ENCODE measurements around the gene BIRC7. TPM values are rescaled to one million over a fixed set of nuclear protein-coding genes. Genes with fewer than 3 reads are reported as not detected.

The BIRC7 gene
- total RNA-seq, 1 donor from 2014 or later, result not detected

DNA sequence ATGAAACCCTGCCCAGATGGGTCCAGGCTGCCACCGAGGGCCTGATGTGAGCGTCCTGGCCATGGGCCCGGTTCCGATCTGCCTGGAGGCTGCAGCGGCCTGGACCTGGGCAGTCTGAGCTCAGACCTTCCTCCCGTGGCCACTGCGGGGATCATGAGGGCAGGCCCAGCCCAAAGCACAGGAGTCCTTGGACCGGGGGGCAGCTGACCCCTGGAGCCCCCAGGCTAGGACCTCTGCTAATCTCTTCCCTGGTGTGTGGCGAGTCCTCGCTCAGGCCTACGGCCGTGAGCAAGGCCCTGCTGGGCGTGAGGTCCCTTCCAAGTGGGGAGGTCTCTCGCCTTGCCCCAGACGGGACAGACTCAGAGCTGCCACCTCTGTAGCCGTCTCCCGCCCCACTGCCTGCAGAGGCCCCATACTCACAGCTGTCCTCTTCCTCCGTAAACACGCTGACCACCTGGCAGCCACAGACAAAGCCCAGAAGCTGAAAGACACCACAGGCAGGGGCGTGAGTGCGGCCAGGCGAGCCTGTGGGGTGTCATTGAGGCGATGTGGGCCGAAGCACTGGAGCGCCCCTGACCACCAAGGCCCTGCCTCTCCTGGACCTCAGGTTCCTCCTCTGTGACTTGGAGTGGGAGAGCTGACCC lies 8.0 kb downstream of the BIRC7 start:
- no peaks in the 10 kb centered on the region for H3K36me3 Mint-ChIP-seq (ENCODE audit: low read depth)
- ATAC-seq (ENCODE audit: low read depth) (no peak), DNase-seq (no peak)
- H3K9me3 Mint-ChIP-seq, result no peaks in the 10 kb centered on the region
- intact Hi-C loops (cut with micrococcal nuclease), result no loop called here
- ChIA-PET CTCF (no interaction called here), POLR2A (no interaction called here)
- H3K4me1 Mint-ChIP-seq, result no peaks in the 10 kb centered on the region
- H3K27me3 Mint-ChIP-seq, result peaks cover 21% of the 10 kb centered on the region
- no peak for TF ChIP-seq CTCF (IDR thresholded peaks at IDR 0.05)
- no peak overlapping the region for H3K27ac Mint-ChIP-seq
- no peak overlapping the region for H3K4me3 Mint-ChIP-seq

- CTCF ChIA-PET, result no interaction called here
These were observed 8.8 kb downstream of the BIRC7 start for GRCh38 chr20:63244468-63244867.

DNA sequence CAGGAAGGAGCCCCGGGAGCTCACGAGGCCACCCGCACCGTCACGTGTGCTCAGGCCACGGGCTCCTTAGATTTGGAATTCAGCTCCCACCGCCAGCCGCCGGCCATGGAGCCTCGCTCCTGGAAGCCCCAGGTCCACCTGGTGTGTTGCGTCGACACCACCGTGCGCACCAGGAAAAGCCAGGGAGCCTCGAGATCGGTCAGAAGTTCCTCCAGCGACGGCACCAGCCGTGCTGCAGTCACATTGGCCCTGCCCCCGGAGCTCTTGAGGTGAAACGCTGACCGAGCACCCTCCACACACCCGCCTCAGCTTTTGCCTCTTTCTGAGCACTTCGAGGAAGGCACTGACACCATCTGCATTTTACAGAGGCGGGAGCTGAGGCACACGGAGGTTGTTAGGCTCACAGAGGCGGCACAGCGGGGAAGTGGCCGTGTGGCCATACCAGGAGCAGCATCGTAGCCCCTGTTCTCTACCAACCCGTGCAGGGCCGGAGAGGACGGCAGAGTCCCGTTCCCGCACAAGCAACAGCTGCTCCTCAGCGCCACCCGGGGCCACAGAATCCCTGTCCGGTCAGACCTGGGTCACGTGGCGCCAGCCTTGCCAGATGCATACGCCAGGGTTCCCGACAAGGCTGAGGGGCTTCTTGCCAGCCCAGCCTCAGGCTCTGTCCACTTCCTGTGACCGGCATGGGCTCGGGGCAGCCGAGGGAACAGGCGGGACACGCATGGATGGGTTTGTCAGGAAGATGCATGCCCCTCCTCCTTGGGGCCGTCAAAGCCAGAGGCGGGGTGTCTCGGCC lies 11.0 kb downstream of the BIRC7 start:
- no peak for DNase-seq
- H3K9me3 Mint-ChIP-seq, result no peaks in the 10 kb centered on the region
- TF ChIP-seq CTCF (IDR thresholded peaks at IDR 0.05), result no peak
- intact Hi-C loops (cut with micrococcal nuclease), result no loop called here
- H3K4me1 Mint-ChIP-seq, result peaks cover 2% of the 10 kb centered on the region
- POLR2A ChIA-PET, result no interaction called here
- ATAC-seq (ENCODE audit: low read depth), result no peak
- no peaks in the 10 kb centered on the region for H3K36me3 Mint-ChIP-seq (ENCODE audit: low read depth)
- peaks cover 38% of the 10 kb centered on the region for H3K27me3 Mint-ChIP-seq
- CTCF ChIA-PET, result no interaction called here
- no peak overlapping the region for H3K4me3 Mint-ChIP-seq
- H3K27ac Mint-ChIP-seq, result no peak overlapping the region

More at GRCh38 chr20:63244468-63244867, 8.8 kb downstream of the BIRC7 start:
- intact Hi-C loops (cut with micrococcal nuclease), result no loop called here
- ATAC-seq (ENCODE audit: low read depth) (no peak), DNase-seq (no peak)
- H3K27me3 Mint-ChIP-seq, result peaks cover 28% of the 10 kb centered on the region
- H3K36me3 Mint-ChIP-seq (ENCODE audit: low read depth), result no peaks in the 10 kb centered on the region
- TF ChIP-seq CTCF (IDR thresholded peaks at IDR 0.05), result no peak
- no peaks in the 10 kb centered on the region for H3K4me1 Mint-ChIP-seq
- H3K9me3 Mint-ChIP-seq, result no peaks in the 10 kb centered on the region
- H3K27ac Mint-ChIP-seq, result no peak overlapping the region
- POLR2A ChIA-PET, result no interaction called here
- no peak overlapping the region for H3K4me3 Mint-ChIP-seq

DNA sequence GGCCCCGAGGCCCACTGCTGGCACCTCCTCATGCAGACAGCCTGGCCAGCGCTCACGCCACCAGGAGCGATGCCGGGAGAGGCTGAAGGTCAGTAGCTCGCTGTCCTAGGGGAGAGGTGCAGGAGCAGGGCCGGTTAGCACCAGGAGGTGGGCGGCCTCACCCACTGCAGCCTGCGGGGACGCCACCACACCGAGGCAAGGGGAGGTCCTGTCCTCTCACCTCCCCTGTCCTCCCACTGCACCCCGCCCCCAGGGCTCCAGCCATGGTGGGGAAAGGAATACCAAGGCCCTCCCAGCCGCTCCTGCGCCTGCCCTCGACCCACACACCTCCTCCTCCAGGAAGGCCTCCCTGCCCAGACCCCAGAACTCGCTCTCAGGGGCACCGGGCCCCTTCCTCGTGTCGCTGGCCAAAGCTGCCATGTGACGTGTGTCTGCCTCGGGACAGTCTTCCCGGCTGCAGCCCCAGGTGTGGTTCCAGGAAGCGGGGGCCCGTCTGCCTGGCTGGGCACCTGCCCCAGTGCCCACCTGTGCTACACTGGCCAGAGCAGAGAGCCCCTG lies 12.0 kb downstream of the BIRC7 start:
- ATAC-seq (ENCODE audit: low read depth) (no peak), DNase-seq (no peak)
- Mint-ChIP-seq H3K4me1 (peaks cover 3% of the 10 kb centered on the region), H3K27me3 (peaks cover 35% of the 10 kb centered on the region), H3K36me3 (ENCODE audit: low read depth) (no peaks in the 10 kb centered on the region), H3K9me3 (no peaks in the 10 kb centered on the region), H3K27ac (no peak overlapping the region), H3K4me3 (no peak overlapping the region)
- no peak for TF ChIP-seq CTCF (IDR thresholded peaks at IDR 0.05)
- CTCF ChIA-PET, result no interaction called here
- POLR2A ChIA-PET, result no interaction called here
- intact Hi-C loops (cut with micrococcal nuclease), result no loop called here

DNA sequence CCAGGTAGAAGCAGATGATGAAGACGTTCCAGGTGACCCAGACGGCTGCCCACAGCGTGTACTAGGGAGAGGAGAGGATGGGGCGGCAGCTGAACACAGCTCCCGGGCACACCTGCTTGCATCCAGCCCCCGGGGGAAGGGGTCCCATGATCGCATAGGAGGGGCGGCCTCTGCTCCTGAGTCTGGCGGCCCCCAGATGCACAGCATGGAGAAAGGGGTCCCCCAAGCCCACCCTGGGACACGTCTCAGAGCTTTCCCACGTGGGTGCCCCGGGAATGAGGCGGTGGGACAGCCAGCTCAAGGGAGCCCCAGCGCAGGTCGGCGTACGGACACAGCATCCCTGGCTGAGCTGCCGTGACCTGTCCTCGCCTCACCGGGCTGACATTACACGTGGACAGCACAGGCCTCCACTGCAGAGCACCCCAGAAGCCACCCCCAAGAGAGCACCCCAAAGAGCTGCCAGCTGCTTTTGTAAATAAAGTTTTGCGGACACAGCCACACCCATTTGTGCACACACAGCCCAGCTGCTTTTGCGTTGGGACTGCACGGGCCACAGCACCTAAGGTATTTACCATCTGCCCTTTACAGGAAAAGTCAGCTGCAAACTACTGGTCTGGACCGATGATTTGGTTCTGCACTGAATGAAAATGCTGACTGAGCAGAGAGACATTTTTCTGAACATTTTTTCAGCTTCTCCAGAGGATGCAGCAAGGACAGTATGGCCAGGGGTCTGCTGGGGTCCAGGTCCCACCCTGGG lies 13.3 kb downstream of the BIRC7 start:
- Mint-ChIP-seq H3K27me3 (peaks cover 41% of the 10 kb centered on the region), H3K9me3 (no peaks in the 10 kb centered on the region), H3K4me3 (no peak overlapping the region), H3K4me1 (peaks cover 9% of the 10 kb centered on the region), H3K36me3 (ENCODE audit: low read depth) (no peaks in the 10 kb centered on the region), H3K27ac (no peak overlapping the region)
- DNase-seq (no peak), ATAC-seq (ENCODE audit: low read depth) (no peak)
- TF ChIP-seq CTCF (IDR thresholded peaks at IDR 0.05), result no peak
- intact Hi-C loops (cut with micrococcal nuclease), result no loop called here
- ChIA-PET CTCF (no interaction called here), POLR2A (no interaction called here)

Data from activated B cell treated with CpG ODN at 0.5 μM for 24 hours (primary cell).